GM21381 (cell line): ENCODE measurements around the gene LHFPL6.

ENCODE experiments used
- ATAC-seq: cut with Tn5 transposase; IDR thresholded peaks from one replicate; pipeline ENCODE4 v1.9.1; 2021; ENCODE audit warnings: mild to moderate bottlenecking, moderate library complexity; ENCODE audit not compliant: unreplicated experiment

The LHFPL6 gene

DNA sequence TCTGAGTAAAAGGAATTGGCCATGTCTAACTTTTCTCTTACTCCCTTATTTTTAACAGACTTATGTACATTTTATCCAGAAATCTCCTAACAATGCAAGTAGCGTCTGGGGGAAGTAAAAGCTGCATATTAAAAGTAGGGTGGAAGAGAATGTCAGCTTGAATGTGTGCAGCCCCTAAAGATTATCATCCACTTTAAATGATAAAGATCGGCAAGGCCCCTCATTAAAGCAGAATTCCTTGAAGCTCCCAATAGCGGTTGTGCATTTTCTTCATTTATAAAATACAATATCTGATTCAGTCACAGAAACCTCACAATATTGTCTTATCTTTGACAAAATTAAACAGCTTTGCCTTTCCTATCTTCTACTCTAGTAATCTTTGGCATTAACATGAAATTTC is 184.6 kb downstream of the LHFPL6 start:
- no peak for ATAC-seq

DNA sequence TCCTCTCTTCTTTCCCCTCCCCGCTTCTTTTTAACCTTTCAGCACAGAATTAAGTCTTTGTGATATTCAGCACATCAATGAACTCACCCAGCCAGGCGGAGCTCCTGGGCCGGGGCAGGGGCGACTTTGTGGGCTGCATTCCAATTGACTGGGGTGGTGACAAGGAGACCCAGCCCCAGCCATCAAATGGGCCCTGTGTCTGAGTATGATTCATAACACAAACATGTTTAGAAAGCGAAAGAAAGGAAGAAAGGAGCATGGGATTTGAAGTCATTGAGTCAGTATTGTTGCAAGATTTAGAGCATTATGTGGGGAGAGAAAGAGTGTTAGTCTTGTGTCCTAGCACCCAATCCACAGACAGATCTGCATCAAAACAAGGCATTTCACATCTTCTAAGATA is 185.3 kb downstream of the LHFPL6 start:
- no peak for ATAC-seq

GRCh38 chr13:39417131-39417530 is 185.9 kb downstream of the LHFPL6 start:
- no peak for ATAC-seq

GRCh38 chr13:39415008-39415802 is 187.8 kb downstream of the LHFPL6 start:
- ATAC-seq: no peak

- no peak for ATAC-seq
These were observed 188.7 kb downstream of the LHFPL6 start for GRCh38 chr13:39414339-39414738.

GRCh38 chr13:39411511-39411910 is 191.5 kb downstream of the LHFPL6 start:
- ATAC-seq: no peak

GRCh38 chr13:39410964-39411363 is 192.0 kb downstream of the LHFPL6 start:
- no peak for ATAC-seq

GRCh38 chr13:39410096-39410901 is 192.7 kb downstream of the LHFPL6 start:
- no peak for ATAC-seq

DNA sequence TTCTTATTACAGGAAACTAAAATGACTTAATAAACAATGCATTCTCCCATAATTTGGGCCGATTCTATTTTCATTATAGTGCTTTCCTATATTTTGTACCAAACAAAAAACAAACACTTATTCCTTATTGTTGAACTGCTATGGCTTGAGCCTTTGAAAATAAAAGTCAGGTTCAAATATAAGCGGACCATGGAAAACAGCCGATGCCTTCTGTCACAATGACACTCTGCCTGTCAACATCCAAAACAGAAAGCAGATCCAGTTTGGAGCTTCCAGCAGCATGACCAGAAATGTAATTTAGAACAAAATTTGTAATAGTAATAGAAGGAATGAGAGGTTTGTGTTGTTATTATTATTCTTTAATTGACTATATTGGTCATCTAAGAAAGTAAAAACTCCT is 194.5 kb downstream of the LHFPL6 start:
- ATAC-seq: no peak

DNA sequence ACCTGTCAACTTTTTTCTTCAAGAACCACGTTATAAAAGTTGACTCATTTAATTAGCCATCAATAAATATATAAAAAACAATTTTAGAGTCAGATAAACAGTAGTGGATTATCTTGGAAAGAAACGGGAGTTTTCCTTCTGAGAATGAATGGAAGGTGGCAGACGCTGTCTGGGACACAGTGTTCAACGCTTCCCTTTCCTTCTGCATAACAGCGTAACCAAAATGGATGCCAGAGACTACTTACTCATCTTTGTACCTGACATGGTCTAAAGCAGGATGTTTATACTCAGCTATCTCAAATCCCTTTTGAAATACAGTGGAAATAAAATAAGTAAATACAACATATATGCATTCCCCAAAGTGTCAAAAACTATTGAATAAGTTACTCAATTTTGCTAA is 195.2 kb downstream of the LHFPL6 start:
- ATAC-seq: no peak

- no peak for ATAC-seq
These were observed 195.9 kb downstream of the LHFPL6 start for GRCh38 chr13:39407138-39407537.

DNA sequence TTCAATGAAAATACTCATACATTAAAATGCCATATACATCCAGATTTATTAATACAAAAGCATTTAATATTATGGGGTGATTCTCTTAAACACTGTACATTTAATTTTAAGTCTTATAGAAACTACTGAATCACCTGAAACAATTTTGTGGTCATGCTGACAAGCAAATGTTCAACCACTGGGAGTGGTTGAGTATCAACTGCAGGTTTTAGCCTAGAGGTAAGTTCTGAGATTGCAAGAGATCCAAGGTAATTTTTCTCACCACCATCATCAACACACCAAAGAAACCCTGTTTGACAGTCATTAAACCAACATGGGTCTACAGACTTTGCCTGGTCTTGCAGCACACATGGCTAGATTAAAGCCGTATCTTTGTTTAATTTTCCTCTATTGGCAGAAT is 196.3 kb downstream of the LHFPL6 start:
- ATAC-seq: peak; percentile 83

- no peak for ATAC-seq
These were observed 197.3 kb downstream of the LHFPL6 start for GRCh38 chr13:39405596-39406205.

DNA sequence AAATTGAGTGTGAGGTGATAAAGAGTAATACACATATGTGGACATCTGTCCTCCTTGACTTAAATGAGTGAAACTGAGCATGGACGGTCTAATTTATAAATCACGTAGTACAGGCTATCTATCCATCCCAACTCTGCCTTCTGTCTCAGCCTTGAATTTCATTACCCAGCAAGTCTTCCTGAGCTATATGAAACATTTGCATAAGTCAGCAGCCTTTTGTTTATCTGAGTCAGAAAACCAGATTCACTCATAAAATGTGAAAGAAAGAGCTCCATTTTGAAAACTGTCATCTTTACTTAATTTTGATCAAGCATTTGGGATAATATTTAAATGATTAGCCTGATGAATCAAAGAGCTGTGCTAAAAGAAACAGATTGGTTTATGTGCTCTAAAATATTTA is 197.9 kb downstream of the LHFPL6 start:
- no peak for ATAC-seq

DNA sequence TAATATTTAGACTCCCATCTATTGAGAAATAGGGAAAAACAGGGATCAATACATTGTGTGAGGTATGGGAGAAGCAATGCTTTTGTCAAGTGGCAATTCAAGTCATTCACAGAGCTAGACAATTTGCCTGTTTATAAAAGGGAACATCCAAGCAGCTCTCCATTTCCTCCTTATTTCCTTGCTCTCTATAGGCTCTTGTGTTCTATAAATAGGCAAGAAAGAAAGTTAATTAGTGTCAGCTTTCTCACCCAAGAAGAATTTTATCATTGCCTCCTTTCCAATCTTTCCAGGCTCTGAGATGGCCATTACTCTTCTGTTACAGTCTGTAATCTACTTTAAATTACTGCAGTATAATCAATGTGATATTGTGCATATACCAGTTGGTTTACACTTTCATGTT is 199.9 kb downstream of the LHFPL6 start:
- no peak for ATAC-seq

DNA sequence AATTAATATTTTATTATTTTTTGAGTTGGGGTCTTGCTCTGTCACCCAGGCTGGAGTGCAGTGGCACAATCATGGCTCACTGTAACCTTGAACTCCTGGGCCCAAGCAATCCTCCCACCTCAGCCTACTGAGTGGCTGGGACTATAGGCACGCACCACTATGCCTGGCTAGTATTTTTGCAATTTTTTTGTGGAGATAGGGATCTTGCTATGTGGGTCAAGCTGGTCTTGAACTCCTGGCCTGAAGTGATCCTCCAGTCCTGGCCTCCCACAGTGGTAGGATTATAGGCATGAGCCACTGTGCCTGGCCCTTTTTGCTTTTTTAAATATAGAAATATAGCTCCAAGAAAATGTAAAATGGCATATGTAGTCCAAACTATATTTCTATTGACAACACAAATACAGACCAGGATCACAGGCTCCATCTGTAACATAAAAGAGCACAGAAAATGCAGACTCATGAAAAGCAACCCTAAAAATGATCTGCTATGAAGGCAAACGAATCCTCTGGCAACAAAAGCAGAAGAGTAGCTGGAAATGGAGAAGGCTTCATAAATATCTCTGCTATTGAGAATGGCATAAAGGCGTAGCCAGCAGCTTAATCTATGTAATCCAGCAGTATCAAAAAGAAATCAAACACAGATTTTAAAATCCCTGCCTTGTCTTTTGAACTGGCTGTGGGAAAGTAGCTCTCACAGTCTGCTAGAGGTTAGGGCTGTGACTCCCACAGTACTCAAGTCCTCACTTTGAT is 200.6 kb downstream of the LHFPL6 start:
- ATAC-seq: no peak

GRCh38 chr13:39401756-39402155 is 201.2 kb downstream of the LHFPL6 start:
- no peak for ATAC-seq

DNA sequence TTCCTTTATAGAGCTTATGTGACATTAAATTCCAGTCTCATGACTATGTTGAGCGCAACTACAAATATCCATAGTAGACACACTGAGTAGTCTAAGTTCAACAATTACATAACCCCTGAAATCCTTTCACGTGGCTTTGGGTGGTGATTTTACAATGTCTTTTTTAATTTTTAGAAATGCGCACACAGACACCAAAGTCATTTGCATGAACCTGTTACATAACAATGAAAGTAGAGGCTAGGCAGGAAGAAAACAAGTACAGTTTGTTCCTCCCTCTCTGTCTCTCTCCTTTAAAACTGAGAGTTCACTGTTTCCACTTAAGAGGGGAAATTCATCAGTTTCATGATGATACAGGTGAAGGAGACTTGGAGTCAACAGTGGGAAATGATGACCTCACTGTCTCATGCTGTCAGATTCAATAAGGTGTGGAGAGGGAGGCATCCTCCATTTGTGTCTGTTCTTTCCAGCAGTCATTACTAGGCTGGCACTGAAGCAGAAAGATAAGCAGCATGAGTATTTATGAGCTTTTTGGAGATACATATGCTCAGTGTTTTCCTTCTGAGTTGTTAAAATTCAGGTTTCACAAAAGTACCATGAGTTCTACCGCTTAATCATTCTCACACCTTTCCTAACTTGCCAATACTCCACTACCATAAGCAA is 201.8 kb downstream of the LHFPL6 start:
- ATAC-seq: no peak

GRCh38 chr13:39399102-39399501 is 203.9 kb downstream of the LHFPL6 start:
- ATAC-seq: no peak

DNA sequence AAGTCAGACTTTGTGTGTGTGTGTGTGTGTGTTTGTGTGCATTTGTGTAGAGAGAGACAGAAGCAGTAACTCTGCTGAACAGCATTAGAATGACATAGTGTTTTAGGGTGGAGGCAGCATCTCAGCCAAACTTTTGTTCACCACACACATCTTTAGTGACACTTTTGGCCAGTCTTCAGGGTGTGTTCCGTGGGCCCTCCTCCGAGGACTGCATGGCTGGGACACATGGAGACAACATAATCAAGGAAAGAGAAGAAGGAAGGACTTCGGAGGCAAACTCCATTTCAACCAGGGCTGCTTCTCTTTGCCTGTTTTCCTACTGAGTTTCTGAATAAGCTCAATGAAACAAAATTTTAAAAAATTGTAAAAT is 205.1 kb downstream of the LHFPL6 start:
- no peak for ATAC-seq
